GM23338 (cell line): ENCODE results near the gene ZNF185.

Source experiments
- CREB1 ChIP-seq: fragments of 250-450 bp; sonication (Bioruptor Pico); IDR thresholded peaks from 2 replicates; pipeline ENCODE4 v1.5.0; 2020; ENCODE audit warnings: low read depth, mild to moderate bottlenecking, moderate library complexity
- CTCF ChIP-seq, 2 experiments: fragments of 200-600 bp in 1 of 2; sonication (generic) in 1 of 2; conservative IDR thresholded peaks; 2 replicates each; pipeline versions ENCODE4 v1.5.1 to v1.6.1; 2016 to 2017; ENCODE audit warnings: antibody characterized with exemption in 2 of 2, low read depth in 2 of 2, mild to moderate bottlenecking in 2 of 2, moderate library complexity in 1 of 2
- ETS1 ChIP-seq: IDR thresholded peaks from 2 replicates; pipeline ENCODE4 v1.6.1; 2016; ENCODE audit warnings: antibody characterized with exemption
- EZH2 ChIP-seq: fragments of 200-600 bp; sonication (generic); IDR thresholded peaks from one replicate; pipeline ENCODE4 v1.8.0; 2017; ENCODE audit warnings: antibody characterized with exemption, mild to moderate bottlenecking, low read depth; ENCODE audit not compliant: unreplicated experiment
- EZH2phosphoT487 ChIP-seq: fragments of 200-600 bp; sonication (generic); IDR thresholded peaks from one replicate; pipeline ENCODE4 v1.8.1; 2018; ENCODE audit warnings: antibody characterized with exemption; ENCODE audit not compliant: unreplicated experiment
- JUNB ChIP-seq: IDR thresholded peaks from one replicate; pipeline ENCODE4 v1.6.1; 2016; ENCODE audit warnings: antibody characterized with exemption; ENCODE audit not compliant: unreplicated experiment
- POLR2AphosphoS5 ChIP-seq: IDR thresholded peaks from 2 replicates; pipeline ENCODE4 v1.6.1; 2016; ENCODE audit warnings: antibody characterized with exemption, low read depth
- REST ChIP-seq: IDR thresholded peaks from one replicate; pipeline ENCODE4 v1.6.1; 2018; ENCODE audit warnings: antibody characterized with exemption; ENCODE audit not compliant: unreplicated experiment
- ZNF114 ChIP-seq: fragments of 250-450 bp; sonication (Bioruptor Pico); IDR thresholded peaks from 2 replicates; pipeline ENCODE4 v1.5.0; 2020; ENCODE audit warnings: mild to moderate bottlenecking, moderate library complexity

- no peak for TF ChIP-seq EZH2
- no peak for TF ChIP-seq REST
- TF ChIP-seq CTCF (conservative IDR thresholded peaks at IDR 0.05; ENCODE audit: low read depth in 2 of 2): peak; percentile 22 to 71; a peak in 2 of 4 replicates
- no peak for TF ChIP-seq ETS1
- TF ChIP-seq POLR2AphosphoS5: no peak
- TF ChIP-seq EZH2phosphoT487: no peak
- no peak for TF ChIP-seq JUNB
- TF ChIP-seq ZNF114 (CRISPR knock-in tag): no peak
- no peak for TF ChIP-seq CREB1
Measured at GRCh38 chrX:152912106-152912505, 14.2 kb downstream of the ZNF185 start.
